ENCODE results near the gene TLL1. TPM values are rescaled to one million over a fixed set of nuclear protein-coding genes. Genes with fewer than 3 reads are reported as not detected.
A peak's percentile ranks its signal among the peaks of the same experiment; 100 is the strongest.

TLL1 gene
- total RNA-seq = 10 to 100 TPM in 1 of 4 donors, 1 to 10 TPM in 3; 5.6 to 10.9 (median 8.6) TPM

DNA sequence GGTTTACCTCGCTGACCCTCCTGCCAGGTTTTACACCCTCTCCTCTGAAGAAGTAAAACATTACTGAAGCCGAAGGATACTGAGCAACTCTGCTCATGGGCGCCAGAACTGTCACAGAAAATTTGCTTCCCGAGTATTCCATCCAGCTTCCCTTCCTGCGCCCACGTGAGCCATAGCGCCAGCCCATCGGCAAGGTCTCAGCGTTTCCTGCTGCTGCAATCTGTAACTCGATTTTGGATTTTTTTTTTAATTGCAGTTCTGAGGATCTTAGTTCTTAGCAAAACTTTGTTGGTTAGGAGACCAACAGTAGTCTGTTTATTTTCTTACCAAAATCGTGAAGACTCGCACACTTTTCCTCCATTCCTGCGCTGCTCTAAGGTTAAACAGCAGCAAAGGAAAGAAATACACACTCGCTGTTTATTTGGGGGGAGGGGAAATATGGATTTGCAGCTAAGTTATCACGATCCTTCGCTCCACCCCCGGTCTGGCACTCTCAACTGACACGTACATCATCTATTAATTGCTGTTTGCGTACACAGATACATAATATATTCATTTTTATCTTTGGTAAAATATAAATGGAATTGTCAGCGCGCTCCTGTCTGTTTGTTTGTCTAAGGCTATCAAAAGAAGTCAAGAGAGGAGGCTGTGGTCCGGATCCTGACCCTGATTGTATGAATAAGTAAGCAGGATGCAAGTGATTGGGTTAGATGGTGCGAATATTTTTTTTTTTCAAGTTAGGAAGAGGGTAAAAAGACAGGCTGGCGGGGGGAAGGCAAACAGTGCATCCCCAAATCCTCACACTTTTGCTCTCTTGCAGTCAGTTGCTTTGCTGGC, at the start of gene TLL1:
Gene TLL1, plus strand, starts transcription at position 777 of the 837 bp plus-strand sequence. CDS start 668 bp downstream, outside the sequence.
- Histone ChIP-seq H3K4me1 (peaks cover 14 to 47% (median 40%) of the 10 kb centered on the region in 4 donors), H3K36me3 (no peaks in the 10 kb centered on the region), H3K9me3 (no peaks in the 10 kb centered on the region), H3K27me3 (peaks cover 0 to 12% (median 0%) of the 10 kb centered on the region in 4 donors), H3K27ac (replicated peaks in 1 of 4) (peak within 1 kb of the TSS; percentile 78 to 84 (median 79)), H3K4me3 (peak within 1 kb of the TSS; percentile 58 to 71 (median 71))
- WGBS = 3% methylated on average over 24 of the region's 24 CpGs
- no peak for DNase-seq (ENCODE audit: extremely low spot score)
- intact Hi-C loops (cut with DNase I) = no loop called here
- TF ChIP-seq POLR2AphosphoS5 (IDR thresholded peaks at IDR 0.05) (peak in 1 of 2 donors; percentile 46), POLR2A (IDR thresholded peaks at IDR 0.05; ENCODE audit: low read depth) (no peak)
- TF ChIP-seq, protein P1, sequence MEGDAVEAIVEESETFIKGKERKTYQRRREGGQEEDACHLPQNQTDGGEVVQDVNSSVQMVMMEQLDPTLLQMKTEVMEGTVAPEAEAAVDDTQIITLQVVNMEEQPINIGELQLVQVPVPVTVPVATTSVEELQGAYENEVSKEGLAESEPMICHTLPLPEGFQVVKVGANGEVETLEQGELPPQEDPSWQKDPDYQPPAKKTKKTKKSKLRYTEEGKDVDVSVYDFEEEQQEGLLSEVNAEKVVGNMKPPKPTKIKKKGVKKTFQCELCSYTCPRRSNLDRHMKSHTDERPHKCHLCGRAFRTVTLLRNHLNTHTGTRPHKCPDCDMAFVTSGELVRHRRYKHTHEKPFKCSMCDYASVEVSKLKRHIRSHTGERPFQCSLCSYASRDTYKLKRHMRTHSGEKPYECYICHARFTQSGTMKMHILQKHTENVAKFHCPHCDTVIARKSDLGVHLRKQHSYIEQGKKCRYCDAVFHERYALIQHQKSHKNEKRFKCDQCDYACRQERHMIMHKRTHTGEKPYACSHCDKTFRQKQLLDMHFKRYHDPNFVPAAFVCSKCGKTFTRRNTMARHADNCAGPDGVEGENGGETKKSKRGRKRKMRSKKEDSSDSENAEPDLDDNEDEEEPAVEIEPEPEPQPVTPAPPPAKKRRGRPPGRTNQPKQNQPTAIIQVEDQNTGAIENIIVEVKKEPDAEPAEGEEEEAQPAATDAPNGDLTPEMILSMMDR (IDR thresholded peaks at IDR 0.05) = no peak

DNA sequence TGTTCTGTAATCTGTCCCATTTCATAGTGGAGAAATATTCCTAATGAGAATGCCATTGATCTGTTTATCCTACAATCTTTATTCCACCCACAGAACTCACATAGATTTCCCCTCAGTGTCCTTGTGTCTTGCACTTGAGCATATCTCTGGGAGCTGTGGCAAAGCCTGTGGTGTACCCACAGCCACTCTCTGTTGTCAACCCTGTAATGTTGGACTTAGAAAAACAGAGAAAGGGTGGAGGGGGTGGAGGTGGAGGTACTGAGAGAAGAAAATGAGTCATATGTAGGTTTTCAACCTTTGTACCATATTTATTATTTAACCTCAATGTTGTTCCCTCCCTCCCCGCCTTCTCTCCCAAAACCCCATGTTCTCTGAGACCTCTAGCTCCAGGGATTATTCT, 46.9 kb upstream of the TLL1 start:
- no peaks in the 10 kb centered on the region for H3K36me3 ChIP-seq
- TF ChIP-seq, protein P1 (IDR thresholded peaks at IDR 0.05) = no peak
- TF ChIP-seq EP300 (IDR thresholded peaks at IDR 0.05) = no peak
- TF ChIP-seq POLR2A (IDR thresholded peaks at IDR 0.05; ENCODE audit: low read depth) = no peak
- TF ChIP-seq POLR2AphosphoS5 (IDR thresholded peaks at IDR 0.05) = no peak
- no peak overlapping the region for H3K27ac ChIP-seq (replicated peaks in 1 of 4)
- no peaks in the 10 kb centered on the region for H3K9me3 ChIP-seq
- no peak for DNase-seq (ENCODE audit: extremely low spot score)
- H3K27me3 ChIP-seq = no peaks in the 10 kb centered on the region
- H3K4me3 ChIP-seq = no peak overlapping the region
- 91% methylated on average over 1 of the region's 1 CpG for WGBS
- intact Hi-C loops (cut with DNase I) = no loop called here
- no peaks in the 10 kb centered on the region for H3K4me1 ChIP-seq

DNA sequence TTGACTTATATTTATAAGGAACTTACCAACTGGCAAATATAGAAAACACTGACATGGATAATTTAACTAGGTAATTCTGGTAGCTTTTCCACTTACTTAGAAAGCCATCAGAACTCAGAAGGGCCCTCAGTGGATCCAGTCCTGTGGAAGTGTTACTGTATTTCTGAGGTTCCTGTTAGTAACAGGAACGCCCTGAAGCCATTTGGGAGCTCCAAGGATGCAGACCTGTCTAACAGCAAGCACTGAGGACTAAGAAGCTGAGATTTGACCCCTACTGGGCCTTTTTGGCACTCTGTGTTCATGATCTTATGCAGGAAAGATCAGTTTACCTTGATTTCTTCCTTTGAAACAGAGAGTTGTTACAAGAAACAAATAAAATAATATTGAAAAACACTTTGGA, 46.0 kb upstream of the TLL1 start:
- no peak for DNase-seq (ENCODE audit: extremely low spot score)
- Histone ChIP-seq H3K4me3 (no peak overlapping the region), H3K9me3 (no peaks in the 10 kb centered on the region), H3K4me1 (no peaks in the 10 kb centered on the region), H3K27me3 (no peaks in the 10 kb centered on the region), H3K27ac (replicated peaks in 1 of 4) (no peak overlapping the region), H3K36me3 (no peaks in the 10 kb centered on the region)
- 92% methylated on average over 1 of the region's 1 CpG for WGBS
- TF ChIP-seq POLR2A (IDR thresholded peaks at IDR 0.05; ENCODE audit: low read depth) (no peak), POLR2AphosphoS5 (IDR thresholded peaks at IDR 0.05) (no peak), EP300 (IDR thresholded peaks at IDR 0.05) (no peak)
- TF ChIP-seq, protein P1 (IDR thresholded peaks at IDR 0.05) = no peak
- intact Hi-C loops (cut with DNase I) = no loop called here

GRCh38 chr4:165828928-165829327, 44.1 kb upstream of the TLL1 start:
- 31% methylated on average over 2 of the region's 2 CpGs for WGBS
- no peak overlapping the region for H3K4me3 ChIP-seq
- TF ChIP-seq POLR2A (IDR thresholded peaks at IDR 0.05; ENCODE audit: low read depth) (no peak), POLR2AphosphoS5 (IDR thresholded peaks at IDR 0.05) (no peak), EP300 (IDR thresholded peaks at IDR 0.05) (no peak)
- TF ChIP-seq, protein P1 (IDR thresholded peaks at IDR 0.05) = no peak
- H3K9me3 ChIP-seq = no peaks in the 10 kb centered on the region
- H3K36me3 ChIP-seq = no peaks in the 10 kb centered on the region
- no peaks in the 10 kb centered on the region for H3K4me1 ChIP-seq
- no peak overlapping the region for H3K27ac ChIP-seq (replicated peaks in 1 of 4)
- intact Hi-C loops (cut with DNase I) = no loop called here
- DNase-seq (ENCODE audit: extremely low spot score) = no peak
- H3K27me3 ChIP-seq = no peaks in the 10 kb centered on the region

Measured in esophagus muscularis mucosa (tissue), 4 donors.